K562 (cell line): ENCODE results near the gene C13orf42.

ENCODE experiments used
- CTCF ChIP-seq, 3 experiments: IDR thresholded peaks in 2 of 3; conservative IDR thresholded peaks in 1 of 3; 2 replicates each; pipeline ENCODE4 v1.5.1; 2011 to 2012; ENCODE audit warnings: low read length in 3 of 3, mild to moderate bottlenecking in 3 of 3, control low read depth in 2 of 3, improper control_type of control experiment in 1 of 3, inconsistent platforms in 1 of 3, low read depth in 1 of 3, mixed read lengths in 1 of 3, moderate library complexity in 1 of 3; ENCODE audit not compliant: insufficient read depth in 2 of 3
- ELK1 ChIP-seq: sonication (generic); formaldehyde crosslinking; IDR thresholded peaks from 2 replicates; pipeline ENCODE4 v1.8.1; 2022; ENCODE audit warnings: missing genetic modification reagents
- ETV6 ChIP-seq, 3 experiments: fragments of 150-350 bp in 1 of 3; sonication (generic) in 1 of 3; formaldehyde crosslinking in 1 of 3; IDR thresholded peaks; 2 replicates each; pipeline versions ENCODE4 v1.6.1 to v1.8.0; 2014 to 2022; ENCODE audit warnings: borderline replicate concordance in 2 of 3, low read depth in 2 of 3, antibody characterized with exemption in 1 of 3, low read length in 1 of 3, mild to moderate bottlenecking in 1 of 3, missing genetic modification reagents in 1 of 3
- HMGXB4 ChIP-seq: sonication (generic); formaldehyde crosslinking; IDR thresholded peaks from 2 replicates; pipeline ENCODE4 v1.8.1; 2023; ENCODE audit warnings: mild to moderate bottlenecking, missing genetic modification reagents
- MYNN ChIP-seq, 2 experiments: sonication (generic); formaldehyde crosslinking in 1 of 2; IDR thresholded peaks; 2 replicates each; pipeline versions ENCODE4 v1.5.0 to v1.6.1; 2016 to 2020; ENCODE audit warnings: antibody characterized with exemption in 1 of 2, missing genetic modification reagents in 1 of 2
- NR4A1 ChIP-seq, 2 experiments: fragments of 250-450 bp in 1 of 2; fragments of 450-650 bp in 1 of 2; sonication (Bioruptor Pico) in 1 of 2; IDR thresholded peaks; 2 replicates each; pipeline versions ENCODE4 v1.4.0 to v1.6.1; 2016 to 2020; ENCODE audit warnings: mild to moderate bottlenecking in 2 of 2, missing compliant biosample characterization in 1 of 2, missing genetic modification characterization in 1 of 2, moderate library complexity in 1 of 2
- SMARCA4 ChIP-seq: fragments of 450-650 bp; IDR thresholded peaks from 2 replicates; pipeline ENCODE4 v1.6.1; 2016
- TAF1 ChIP-seq: IDR thresholded peaks from 2 replicates; pipeline ENCODE4 v1.6.1; 2011; ENCODE audit warnings: mild to moderate bottlenecking, low read length, moderate library complexity; ENCODE audit not compliant: insufficient read depth, control insufficient read depth, severe bottlenecking; ENCODE audit errors: extremely low read depth
- THRA ChIP-seq: fragments of 450-650 bp; IDR thresholded peaks from 2 replicates; pipeline ENCODE4 v1.6.1; 2017; ENCODE audit warnings: mild to moderate bottlenecking, moderate library complexity
- ZBTB43 ChIP-seq: sonication (generic); formaldehyde crosslinking; IDR thresholded peaks from 2 replicates; pipeline ENCODE4 v1.8.0; 2023; ENCODE audit warnings: mild to moderate bottlenecking, missing genetic modification reagents
- ZNF121 ChIP-seq: sonication (generic); formaldehyde crosslinking; conservative IDR thresholded peaks from 2 replicates; pipeline ENCODE4 v1.8.0; 2022; ENCODE audit warnings: missing genetic modification reagents

GRCh38 chr13:51071493-51071892 lies 39.6 kb downstream of the C13orf42 start:
- TF ChIP-seq CTCF (IDR thresholded peaks at IDR 0.05 in 2 of 3, conservative IDR thresholded peaks at IDR 0.05 in 1 of 3; ENCODE audit: insufficient read depth in 2 of 3, low read depth in 1 of 3, low read length in 3 of 3) (no peak), TAF1 (no peak), ZBTB43 (CRISPR knock-in tag) (no peak), THRA (no peak), MYNN (IDR thresholded peaks at IDR 0.05) (no peak), MYNN (CRISPR knock-in tag; IDR thresholded peaks at IDR 0.05) (no peak), NR4A1 (CRISPR knock-in tag; IDR thresholded peaks at IDR 0.05) (no peak), NR4A1 (tag; IDR thresholded peaks at IDR 0.05) (no peak), ZNF121 (CRISPR knock-in tag) (no peak), ELK1 (CRISPR knock-in tag) (no peak), HMGXB4 (CRISPR knock-in tag) (no peak), ETV6 (IDR thresholded peaks at IDR 0.05; ENCODE audit: borderline replicate concordance in 1 of 2, low read depth in 2 of 2, low read length in 1 of 2) (no peak), ETV6 (CRISPR knock-in tag; IDR thresholded peaks at IDR 0.05; ENCODE audit: borderline replicate concordance) (no peak), SMARCA4 (no peak)
